Keratinocyte (primary cell): Measurements from ENCODE around the gene HMCN2.

Experiments used
- EZH2 ChIP-seq: IDR thresholded peaks from one replicate; pipeline ENCODE4 v1.6.1; 2012; ENCODE audit warnings: inconsistent platforms, mild to moderate bottlenecking, low read length, moderate library complexity
- TF ChIP-seq, protein P1 (sequence below), 3 experiments: IDR thresholded peaks in 1 of 3; conservative IDR thresholded peaks in 1 of 3; optimal IDR thresholded peaks in 1 of 3; 2 replicates in 2 of 3; 3 replicates in 1 of 3; pipeline versions ENCODE3 to v1.5.1; 2011; ENCODE audit warnings: low read length in 3 of 3, mild to moderate bottlenecking in 3 of 3, moderate library complexity in 2 of 3, control low read depth in 1 of 3, inconsistent platforms in 1 of 3; ENCODE audit not compliant: insufficient read depth in 2 of 3; ENCODE audit errors: extremely low read depth in 1 of 3

DNA sequence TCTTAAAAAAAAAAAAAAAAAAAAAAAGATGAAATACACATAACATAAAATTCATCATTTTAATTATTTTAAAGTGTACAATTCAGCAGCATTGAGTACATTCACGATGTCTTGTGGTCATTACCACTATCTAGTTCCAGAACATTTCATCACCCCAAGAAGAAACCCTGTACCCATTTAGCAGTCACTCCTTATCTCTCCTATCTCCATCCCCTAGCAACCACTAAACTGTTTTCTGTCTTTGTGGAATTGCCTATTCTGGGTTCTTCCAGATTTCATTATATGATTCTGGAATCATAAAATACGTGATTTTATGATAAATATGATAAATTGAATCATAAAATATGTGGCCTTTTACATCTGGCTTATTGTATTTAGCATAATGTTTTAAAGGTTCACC is 8.9 kb upstream of the HMCN2 start:
- TF ChIP-seq, protein P1, sequence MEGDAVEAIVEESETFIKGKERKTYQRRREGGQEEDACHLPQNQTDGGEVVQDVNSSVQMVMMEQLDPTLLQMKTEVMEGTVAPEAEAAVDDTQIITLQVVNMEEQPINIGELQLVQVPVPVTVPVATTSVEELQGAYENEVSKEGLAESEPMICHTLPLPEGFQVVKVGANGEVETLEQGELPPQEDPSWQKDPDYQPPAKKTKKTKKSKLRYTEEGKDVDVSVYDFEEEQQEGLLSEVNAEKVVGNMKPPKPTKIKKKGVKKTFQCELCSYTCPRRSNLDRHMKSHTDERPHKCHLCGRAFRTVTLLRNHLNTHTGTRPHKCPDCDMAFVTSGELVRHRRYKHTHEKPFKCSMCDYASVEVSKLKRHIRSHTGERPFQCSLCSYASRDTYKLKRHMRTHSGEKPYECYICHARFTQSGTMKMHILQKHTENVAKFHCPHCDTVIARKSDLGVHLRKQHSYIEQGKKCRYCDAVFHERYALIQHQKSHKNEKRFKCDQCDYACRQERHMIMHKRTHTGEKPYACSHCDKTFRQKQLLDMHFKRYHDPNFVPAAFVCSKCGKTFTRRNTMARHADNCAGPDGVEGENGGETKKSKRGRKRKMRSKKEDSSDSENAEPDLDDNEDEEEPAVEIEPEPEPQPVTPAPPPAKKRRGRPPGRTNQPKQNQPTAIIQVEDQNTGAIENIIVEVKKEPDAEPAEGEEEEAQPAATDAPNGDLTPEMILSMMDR (optimal IDR thresholded peaks at IDR 0.05 in 1 of 3, IDR thresholded peaks at IDR 0.05 in 1 of 3, conservative IDR thresholded peaks at IDR 0.05 in 1 of 3; ENCODE audit: extremely low read depth in 1 of 3, insufficient read depth in 2 of 3, low read length in 3 of 3), result no peak
- TF ChIP-seq EZH2, result no peak
